OCI-LY1 (cell line): ENCODE results near the gene NLK.

Experiments used
- CTCF ChIP-seq: fragments of 200-600 bp; sonication (generic), shearing (Covaris generic); IDR thresholded peaks from 2 replicates; pipeline ENCODE4 v1.5.1; 2017; ENCODE audit warnings: mild to moderate bottlenecking, antibody characterized with exemption, low read length, moderate library complexity, mixed read lengths
- EZH2 ChIP-seq: fragments of 200-600 bp; sonication (generic), shearing (Covaris generic); IDR thresholded peaks from 2 replicates; pipeline ENCODE4 v1.8.0; 2017; ENCODE audit warnings: borderline replicate concordance, mixed run types, mild to moderate bottlenecking, antibody characterized with exemption, low read length, moderate library complexity, mixed read lengths

GRCh38 chr17:28216052-28216451 is 173.6 kb downstream of the NLK start:
- TF ChIP-seq CTCF (no peak), EZH2 (no peak)
